ENCODE measurements around the gene MRPS27. TPM values are rescaled to one million over a fixed set of nuclear protein-coding genes. Genes with fewer than 3 reads are reported as not detected.

MRPS27 gene
- total RNA-seq, 4 donors from 2014 or later: 33.2 to 74.9 (median 62.3) TPM

DNA sequence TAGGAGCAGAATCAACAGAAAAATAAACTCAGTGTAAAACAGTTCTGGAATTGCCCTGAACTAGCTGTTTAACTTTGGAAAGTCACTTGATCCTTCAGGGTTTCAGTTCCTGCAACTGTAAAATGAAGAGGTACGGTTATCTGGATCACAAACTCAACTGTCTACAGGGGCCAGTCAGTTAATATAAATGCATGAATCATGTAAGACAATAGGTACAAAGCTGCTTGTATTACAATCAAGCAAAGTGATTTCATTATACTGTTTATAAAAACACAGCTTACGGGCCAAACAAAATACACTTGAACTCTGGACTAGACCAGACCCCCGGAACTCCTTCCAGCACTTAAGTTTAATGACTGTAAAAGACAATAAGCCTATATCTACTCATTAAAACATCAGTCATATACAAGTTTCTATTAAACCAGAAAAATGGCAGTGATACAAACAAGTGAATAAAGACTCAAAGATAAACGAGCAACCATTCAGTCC is 73.0 kb downstream of the MRPS27 start:
- intact Hi-C loops (cut with DNase I; ENCODE audit: low total_unique reads) (loop anchor here (10.0 kb wide), 1 partner anchor 112 kb away; no protein-coding TSS in a partner anchor), in situ Hi-C loops (cut with MboI; ENCODE audit: low sequenced_read_pairs in 4 of 4) (no loop called here)
- TF ChIP-seq POLR2A (IDR thresholded peaks at IDR 0.05) (no peak), CTCF (IDR thresholded peaks at IDR 0.05 in 4 of 5, conservative IDR thresholded peaks at IDR 0.05 in 1 of 5) (no peak)
- Histone ChIP-seq H3K4me1 (peaks cover 29 to 43% of the 10 kb centered on the region in 2 donors), H3K27ac (peak overlapping the region; percentile 19 to 51 (median 36)), H3K4me3 (no peak overlapping the region), H3K27me3 (no peaks in the 10 kb centered on the region), H3K36me3 (no peaks in the 10 kb centered on the region), H3K9me3 (no peaks in the 10 kb centered on the region)
- peak; percentile 23 to 41 for ATAC-seq
- no peak for DNase-seq

DNA sequence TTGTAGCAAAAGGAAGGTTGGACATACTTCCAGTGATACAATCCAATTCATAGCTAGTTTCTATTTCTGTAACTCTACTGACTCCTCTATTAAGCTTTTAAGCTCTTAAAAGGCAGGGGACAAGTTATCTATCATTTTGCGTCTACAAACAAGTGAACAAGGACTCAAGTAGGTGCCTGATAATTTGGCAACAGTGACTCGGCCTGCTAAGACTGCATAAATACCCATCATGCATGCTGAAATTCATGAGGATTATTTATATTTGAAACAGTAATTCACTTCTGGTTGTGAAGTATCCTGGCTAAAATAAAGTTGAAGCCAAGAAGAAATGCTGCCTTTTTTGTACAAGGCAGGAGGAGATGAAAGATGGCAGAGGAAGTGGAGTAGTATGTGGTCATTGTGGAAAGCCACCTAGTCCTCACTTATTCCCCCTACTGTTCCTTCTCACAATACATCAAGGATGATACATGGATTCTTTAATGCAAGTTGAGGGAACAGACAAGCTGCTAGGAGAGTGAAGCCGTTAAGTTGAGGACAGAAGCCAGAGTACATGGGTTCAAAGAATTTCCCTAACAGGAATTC is 74.0 kb downstream of the MRPS27 start:
- no peaks in the 10 kb centered on the region for H3K27me3 ChIP-seq
- no peaks in the 10 kb centered on the region for H3K36me3 ChIP-seq
- peaks cover 26 to 34% of the 10 kb centered on the region in 2 donors for H3K4me1 ChIP-seq
- in situ Hi-C loops (cut with MboI; ENCODE audit: low sequenced_read_pairs in 4 of 4) (no loop called here), intact Hi-C loops (cut with DNase I; ENCODE audit: low total_unique reads) (loop anchor here (10.0 kb wide), 1 partner anchor 111 kb away; no protein-coding TSS in a partner anchor)
- DNase-seq (no peak), ATAC-seq (no peak)
- no peak overlapping the region for H3K4me3 ChIP-seq
- no peaks in the 10 kb centered on the region for H3K9me3 ChIP-seq
- no peak for TF ChIP-seq CTCF (IDR thresholded peaks at IDR 0.05 in 4 of 5, conservative IDR thresholded peaks at IDR 0.05 in 1 of 5)
- TF ChIP-seq POLR2A (IDR thresholded peaks at IDR 0.05): no peak
- H3K27ac ChIP-seq: peak overlapping the region in 2 of 4 donors; percentile 39 to 51

GRCh38 chr5:72245546-72245945 is 74.5 kb downstream of the MRPS27 start:
- TF ChIP-seq CTCF (IDR thresholded peaks at IDR 0.05 in 4 of 5, conservative IDR thresholded peaks at IDR 0.05 in 1 of 5) (no peak), POLR2A (IDR thresholded peaks at IDR 0.05) (no peak)
- Histone ChIP-seq H3K36me3 (no peaks in the 10 kb centered on the region), H3K4me3 (no peak overlapping the region), H3K4me1 (peaks cover 26 to 34% of the 10 kb centered on the region in 2 donors), H3K27ac (peak overlapping the region in 1 of 4 donors; percentile 39), H3K27me3 (no peaks in the 10 kb centered on the region), H3K9me3 (no peaks in the 10 kb centered on the region)
- no peak for ATAC-seq
- intact Hi-C loops (cut with DNase I; ENCODE audit: low total_unique reads) (loop anchor here (10.0 kb wide), 1 partner anchor 111 kb away; no protein-coding TSS in a partner anchor), in situ Hi-C loops (cut with MboI; ENCODE audit: low sequenced_read_pairs in 4 of 4) (no loop called here)
- DNase-seq: no peak

- Histone ChIP-seq H3K27me3 (no peaks in the 10 kb centered on the region), H3K4me3 (no peak overlapping the region), H3K27ac (no peak overlapping the region), H3K4me1 (peaks cover 26 to 34% of the 10 kb centered on the region in 2 donors), H3K36me3 (no peaks in the 10 kb centered on the region), H3K9me3 (no peaks in the 10 kb centered on the region)
- intact Hi-C loops (cut with DNase I; ENCODE audit: low total_unique reads) (loop anchor here (10.0 kb wide), 1 partner anchor 110 kb away; no protein-coding TSS in a partner anchor), in situ Hi-C loops (cut with MboI; ENCODE audit: low sequenced_read_pairs in 4 of 4) (no loop called here)
- TF ChIP-seq CTCF (IDR thresholded peaks at IDR 0.05 in 4 of 5, conservative IDR thresholded peaks at IDR 0.05 in 1 of 5) (peak in 1 of 5 experiments; percentile 27), POLR2A (IDR thresholded peaks at IDR 0.05) (no peak)
- DNase-seq (no peak), ATAC-seq (peak in 1 of 2 donors; percentile 70)
These were observed 75.1 kb downstream of the MRPS27 start for GRCh38 chr5:72244862-72245371.
